ENCODE data around the gene CFAP46.
A peak's percentile ranks its signal among the peaks of the same experiment; 100 is the strongest.
"Not testable (repeated sequence)": the region's sequence is repeated elsewhere in the genome, so short reads cannot be mapped to it uniquely, and the experiment has no call there.

Gene CFAP46

GRCh38 chr10:132899054-132899750 lies 43.2 kb downstream of the CFAP46 start:
- DNase-seq (ENCODE audit: low read depth): no peak

- DNase-seq (ENCODE audit: low read depth): no peak
Measured at GRCh38 chr10:132898391-132899053, 43.8 kb downstream of the CFAP46 start.

DNA sequence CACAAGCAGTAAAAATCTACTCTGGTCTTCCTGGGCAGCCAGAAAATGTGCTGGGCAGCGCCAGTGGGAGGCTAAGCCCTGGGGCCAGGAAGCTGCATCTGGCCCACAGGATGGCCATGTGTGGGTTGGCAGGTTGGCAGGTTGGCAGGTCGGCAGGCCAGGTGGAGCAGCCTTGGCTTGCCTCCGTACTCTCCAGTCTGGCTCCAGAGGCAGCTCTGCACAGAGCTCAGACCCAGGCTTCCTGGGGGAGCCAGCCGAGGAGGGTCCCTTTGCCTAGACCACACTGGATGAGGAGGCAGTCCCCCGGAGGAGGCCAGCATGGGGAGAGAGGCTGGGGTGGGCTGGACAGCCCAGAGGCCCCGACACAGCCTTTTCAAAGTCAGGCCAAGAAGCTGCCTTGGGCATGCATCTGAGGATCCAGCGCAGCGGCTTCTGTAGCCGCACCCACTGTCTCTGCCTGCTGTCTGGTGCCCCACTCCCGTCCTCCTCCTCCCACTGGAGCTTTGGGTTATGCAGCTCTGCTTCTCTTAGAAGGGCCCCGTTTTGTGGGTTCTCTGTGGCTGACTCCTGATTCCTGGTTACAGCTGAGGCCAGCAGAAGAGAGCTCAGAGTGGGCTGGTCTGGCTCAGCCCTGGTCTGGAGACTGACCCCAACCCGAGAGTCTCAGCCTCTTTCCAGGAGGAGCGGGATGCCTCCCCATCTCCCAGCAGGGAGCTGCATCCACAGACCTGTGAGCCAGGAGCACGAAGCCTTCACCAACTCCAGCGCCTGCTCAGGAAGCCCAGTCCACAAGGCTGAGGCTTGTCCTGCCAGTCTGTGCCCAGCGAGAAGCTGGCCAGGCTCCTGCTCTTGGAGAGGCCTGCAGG lies 44.6 kb downstream of the CFAP46 start:
- no peak for DNase-seq (ENCODE audit: low read depth)

DNA sequence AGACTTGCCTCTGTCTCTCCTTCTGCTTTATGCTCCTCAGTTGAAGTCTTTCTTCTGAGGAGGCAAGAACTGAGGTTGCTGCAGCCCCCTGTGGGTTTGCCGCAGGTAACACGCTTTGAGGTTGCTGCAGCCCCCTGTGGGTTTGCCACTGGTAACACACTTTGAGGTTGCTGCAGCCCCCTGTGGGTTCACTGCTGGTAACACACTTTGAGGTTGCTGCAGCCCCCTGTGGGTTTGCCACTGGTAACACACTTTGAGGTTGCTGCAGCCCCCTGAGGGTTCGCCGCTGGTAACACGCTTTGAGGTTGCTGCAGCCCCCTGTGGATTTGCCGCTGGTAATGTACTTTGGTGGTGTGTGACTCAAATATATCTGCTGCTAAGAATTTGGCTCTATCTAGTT lies 48.6 kb downstream of the CFAP46 start:
- DNase-seq (ENCODE audit: low read depth): not testable (repeated sequence)

- no peak for DNase-seq (ENCODE audit: low read depth)
Measured at GRCh38 chr10:132893090-132893489, 49.3 kb downstream of the CFAP46 start.

- DNase-seq (ENCODE audit: low read depth): peak; percentile 27
Measured at GRCh38 chr10:132892004-132892403, 50.4 kb downstream of the CFAP46 start.

- DNase-seq (ENCODE audit: low read depth): no peak
Measured at GRCh38 chr10:132891368-132891767, 51.0 kb downstream of the CFAP46 start.

DNA sequence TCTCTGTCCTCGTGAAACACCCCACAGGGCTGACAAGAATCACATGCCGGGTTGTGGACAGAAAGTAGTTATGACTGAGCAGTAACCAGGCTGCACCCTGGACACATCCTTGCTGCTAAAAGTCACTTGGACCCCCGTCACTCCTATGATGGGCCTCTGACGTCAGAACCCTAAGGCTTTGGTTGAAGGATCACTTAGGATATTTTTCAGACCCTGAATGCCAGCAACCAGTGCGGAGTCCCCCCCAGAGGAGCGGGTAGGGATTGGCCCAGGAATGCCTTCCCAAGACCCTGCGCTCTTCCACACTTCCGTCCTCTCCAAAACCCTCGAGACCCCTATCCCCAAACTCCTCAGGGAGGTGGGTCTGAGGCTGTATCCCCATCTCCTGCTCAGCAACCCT lies 52.1 kb downstream of the CFAP46 start:
- no peak for DNase-seq (ENCODE audit: low read depth)

- DNase-seq (ENCODE audit: low read depth): no peak
Measured at GRCh38 chr10:132889556-132889955, 52.8 kb downstream of the CFAP46 start.

GRCh38 chr10:132888898-132889490 lies 53.4 kb downstream of the CFAP46 start:
- no peak for DNase-seq (ENCODE audit: low read depth)

DNA sequence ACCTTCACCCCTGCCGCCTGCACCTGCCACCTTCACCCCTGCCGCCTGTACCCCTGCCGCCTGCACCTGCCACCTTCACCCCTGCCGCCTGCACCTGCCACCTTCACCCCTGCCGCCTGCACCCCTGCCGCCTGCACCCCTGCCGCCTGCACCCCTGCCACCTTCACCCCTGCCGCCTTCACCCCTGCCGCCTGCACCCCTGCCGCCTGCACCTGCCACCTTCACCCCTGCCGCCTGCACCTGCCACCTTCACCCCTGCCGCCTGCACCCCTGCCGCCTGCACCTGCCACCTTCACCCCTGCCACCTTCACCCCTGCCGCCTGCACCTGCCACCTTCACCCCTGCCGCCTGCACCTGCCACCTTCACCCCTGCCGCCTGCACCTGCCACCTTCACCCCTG lies 53.9 kb downstream of the CFAP46 start:
- DNase-seq (ENCODE audit: low read depth): not testable (repeated sequence)

- no peak for DNase-seq (ENCODE audit: low read depth)
Measured at GRCh38 chr10:132886211-132887099, 55.9 kb downstream of the CFAP46 start.

DNA sequence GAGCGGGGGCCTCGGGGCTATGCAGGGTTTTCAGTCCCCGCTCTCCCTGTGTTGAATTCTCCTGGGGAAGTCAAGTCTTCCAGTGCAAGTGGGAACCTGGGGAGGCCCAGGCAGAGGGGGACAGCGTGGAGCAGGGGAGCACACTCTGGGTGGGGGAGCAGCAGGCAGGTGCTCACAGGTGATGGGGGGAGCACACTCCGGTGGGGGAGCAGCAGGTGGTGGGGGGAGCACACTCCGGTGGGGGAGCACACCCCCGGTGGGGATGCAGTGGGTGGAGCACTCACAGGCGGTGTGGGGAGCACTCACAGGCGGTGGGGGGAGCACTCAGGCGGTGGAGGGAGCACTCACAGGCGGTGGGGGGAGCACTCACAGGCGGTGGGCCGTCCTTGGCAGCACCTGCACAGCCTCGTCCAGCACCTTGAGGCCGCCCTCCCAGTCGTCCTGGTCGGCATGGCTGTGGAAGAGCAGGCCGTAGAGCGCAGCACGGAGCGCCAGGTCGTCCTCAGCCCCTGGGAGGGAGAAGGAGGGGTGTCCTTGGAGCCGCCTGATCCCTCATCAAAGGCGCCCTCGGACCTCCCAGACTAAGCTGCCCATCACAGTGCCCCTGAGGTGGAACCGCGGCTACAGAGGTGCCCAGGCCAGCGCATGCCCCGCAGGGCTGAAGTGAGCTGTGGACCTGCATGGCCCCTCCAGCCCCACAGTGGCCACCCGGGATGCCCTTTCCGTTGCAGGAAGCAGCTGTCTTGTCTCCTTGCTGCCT lies 56.7 kb downstream of the CFAP46 start:
- no peak for DNase-seq (ENCODE audit: low read depth)

DNA sequence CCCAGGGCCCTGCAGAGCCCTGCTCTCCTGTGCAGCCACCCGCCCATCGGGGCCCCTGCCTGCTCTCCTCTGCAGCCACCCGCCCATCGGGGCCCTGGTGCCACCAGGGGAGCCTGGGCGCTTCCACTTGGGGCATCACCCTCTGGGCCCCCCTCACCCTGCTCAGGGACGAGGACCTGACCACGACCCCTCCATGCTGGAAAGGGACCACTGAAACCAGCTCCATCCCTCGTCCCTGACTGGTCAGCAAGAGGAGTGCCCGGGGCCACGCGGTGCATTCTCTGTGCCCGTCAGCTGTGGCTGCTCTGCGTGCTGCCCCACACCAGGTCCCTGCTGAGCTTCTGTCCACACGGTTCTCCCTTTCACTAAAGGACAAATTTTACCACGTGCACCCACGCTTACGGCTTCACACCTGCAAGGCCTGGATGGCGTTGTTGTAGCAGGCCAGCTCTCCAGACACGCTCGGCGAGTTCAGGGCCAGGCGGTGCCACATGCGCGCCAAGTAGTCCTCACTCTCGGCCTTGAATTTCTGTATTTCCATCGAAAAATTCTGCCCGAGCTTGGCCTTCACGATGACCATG lies 57.6 kb downstream of the CFAP46 start:
- no peak for DNase-seq (ENCODE audit: low read depth)

GRCh38 chr10:132884041-132884440 lies 58.3 kb downstream of the CFAP46 start:
- no peak for DNase-seq (ENCODE audit: low read depth)

DNA sequence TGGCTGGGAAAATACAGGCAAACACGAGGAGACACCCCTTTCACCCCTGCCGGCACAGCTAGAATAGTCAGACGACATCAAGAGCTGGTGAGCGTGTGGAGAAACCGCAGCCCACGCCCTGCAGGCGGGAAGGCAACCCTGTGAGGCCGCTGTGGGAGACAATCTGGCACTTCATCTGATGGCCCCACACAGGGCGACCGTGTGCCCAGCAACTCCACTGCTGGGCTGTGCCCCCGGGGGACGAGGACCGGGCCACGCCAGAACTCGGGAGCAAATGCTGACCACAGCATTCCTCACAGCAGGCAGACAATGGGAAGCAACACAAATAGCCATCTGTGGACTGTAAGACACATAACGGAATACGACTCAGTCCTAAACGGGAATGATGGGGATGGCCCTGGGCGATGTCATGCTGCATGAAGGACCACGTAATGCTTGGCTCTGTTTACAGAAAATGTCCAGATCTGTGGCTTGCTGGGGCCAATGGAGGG lies 58.9 kb downstream of the CFAP46 start:
- no peak for DNase-seq (ENCODE audit: low read depth)

GRCh38 chr10:132882069-132882951 lies 60.1 kb downstream of the CFAP46 start:
- DNase-seq (ENCODE audit: low read depth): no peak

DNA sequence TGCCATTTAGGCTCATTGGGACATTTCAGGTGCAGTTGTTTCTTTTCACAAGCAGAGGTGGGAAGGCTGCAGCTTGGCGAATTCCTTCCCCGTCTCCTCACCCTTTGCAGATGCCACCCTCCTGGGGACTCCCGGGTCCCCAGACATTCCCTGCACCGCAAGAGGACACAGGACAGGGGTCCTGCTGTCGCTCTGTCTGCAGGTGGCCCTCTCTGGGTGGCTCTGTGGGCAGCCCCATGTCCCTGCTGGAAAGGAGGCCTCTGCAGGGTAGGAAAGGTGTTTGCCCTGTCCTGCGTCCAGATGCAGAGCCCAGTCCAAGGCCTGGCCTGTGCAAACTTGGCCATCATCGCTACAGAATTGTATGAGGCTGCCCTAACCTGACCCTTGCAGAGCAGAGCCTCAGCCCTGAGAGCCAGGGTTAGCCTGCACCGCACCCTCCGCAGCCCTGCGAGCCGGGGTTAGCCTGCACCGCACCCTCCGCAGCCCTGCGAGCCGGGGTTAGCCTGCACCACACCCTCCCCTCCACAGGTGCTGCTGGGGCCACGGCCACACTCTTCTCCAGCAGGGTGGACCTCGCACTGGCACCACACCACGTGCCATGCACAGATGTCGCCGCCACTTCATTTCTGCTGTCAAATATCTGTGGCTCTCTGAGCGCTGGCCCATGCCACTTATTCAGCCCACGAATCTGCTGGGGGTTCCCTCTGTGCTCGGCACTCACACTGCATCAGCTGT lies 61.0 kb downstream of the CFAP46 start:
- no peak for DNase-seq (ENCODE audit: low read depth)

Data from GM04503 (cell line).